Mucosa of descending colon (tissue), 3 donors: ENCODE results near the gene PGLYRP1. TPM values are rescaled to one million over a fixed set of nuclear protein-coding genes. Genes with fewer than 3 reads are reported as not detected.

Experiments
- ATAC-seq: fragments of 200-7000 bp; cut with Tn5 transposase; one replicate; pipeline ENCODE4 v1.9.1; 2020; ENCODE audit warnings: mild to moderate bottlenecking, moderate library complexity
- DNase-seq, 3 donors: peaks; one replicate each; pipeline ENCODE4 v3.0.0-alpha.2; 2020
- H3K36me3 ChIP-seq: fragments of 200-600 bp; one replicate; pipeline ENCODE4 v1.8.0; 2021; ENCODE audit warnings: low read depth, mild to moderate bottlenecking
- H3K4me1 ChIP-seq: fragments of 200-600 bp; one replicate; pipeline ENCODE4 v1.8.0; 2021; ENCODE audit warnings: low read depth, mild to moderate bottlenecking
- H3K4me3 ChIP-seq: fragments of 200-600 bp; one replicate; pipeline ENCODE4 v1.8.0; 2021; ENCODE audit warnings: mild to moderate bottlenecking
- H3K9me3 ChIP-seq: fragments of 200-600 bp; one replicate; pipeline ENCODE4 v1.8.0; 2021; ENCODE audit warnings: mild to moderate bottlenecking
- intact Hi-C, 2 donors: fragments of 100-400 bp; cut with DNase I in 1 of 2; cut with micrococcal nuclease in 1 of 2; formaldehyde crosslinking; loops; one replicate each; pipeline versions ENCODE4 v1.11.0 to v1.11.1; 2022; cut with DNase I, micrococcal nuclease
- total RNA-seq, 3 donors: library from RNA; stranded (reverse); fragmentation: NEBNext Ultra II Directional in 2 of 3; extraction: Animal tissue kit (Norgen Biotek cat#: 25700) in 2 of 3; gene quantifications; one replicate each; pipeline versions ENCODE4 v1.2.1 to v1.2.4, GENCODE V29; 2021 to 2023
- TF ChIP-seq, protein P1 (sequence below): fragments of 200-600 bp; IDR thresholded peaks from one replicate; pipeline ENCODE4 v1.8.0; 2022; ENCODE audit warnings: antibody characterized with exemption, mild to moderate bottlenecking
- donor health status: DM: no; HTN: no; CAD: no; lungs with moderate emphysema.
- donor health status: DM: no; HTN: no; CAD: no.
- donor health status: DM: no; HTN: yes; CAD: no.

Gene PGLYRP1
- total RNA-seq, 3 donors from 2014 or later, result not detected

DNA sequence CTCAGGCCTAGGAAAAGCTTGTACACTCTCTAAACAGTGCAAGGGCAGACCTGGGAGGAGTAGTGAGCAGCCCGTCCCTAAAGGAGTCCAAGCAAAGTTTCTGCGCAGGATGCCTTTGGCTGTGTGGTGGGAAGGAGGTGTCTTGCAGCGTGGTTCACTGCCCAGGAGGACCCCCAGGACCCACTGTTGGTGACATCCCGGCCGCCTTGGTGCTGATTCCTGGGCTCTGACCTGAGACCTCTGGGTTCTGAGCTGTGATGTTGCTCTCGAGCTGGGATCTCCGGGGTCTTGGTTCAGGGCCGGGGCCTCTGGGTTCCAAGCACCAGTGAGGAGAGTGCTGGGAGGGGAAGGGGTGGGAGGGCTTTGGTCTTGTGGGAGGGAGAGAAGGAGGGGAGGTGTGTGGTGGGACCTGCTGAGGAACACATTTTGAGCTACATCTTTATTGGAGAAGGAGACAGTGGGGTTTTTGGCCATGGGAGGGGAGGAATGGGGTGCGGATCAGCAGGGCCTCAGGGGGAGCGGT, 4.1 kb downstream of the PGLYRP1 start:
- Histone ChIP-seq H3K36me3 (no peaks in the 10 kb centered on the region), H3K4me1 (peaks cover 14% of the 10 kb centered on the region), H3K9me3 (no peaks in the 10 kb centered on the region), H3K4me3 (no peak overlapping the region)
- no peak for DNase-seq
- intact Hi-C loops, result no loop called here
- ATAC-seq, result no peak
- TF ChIP-seq, protein P1, sequence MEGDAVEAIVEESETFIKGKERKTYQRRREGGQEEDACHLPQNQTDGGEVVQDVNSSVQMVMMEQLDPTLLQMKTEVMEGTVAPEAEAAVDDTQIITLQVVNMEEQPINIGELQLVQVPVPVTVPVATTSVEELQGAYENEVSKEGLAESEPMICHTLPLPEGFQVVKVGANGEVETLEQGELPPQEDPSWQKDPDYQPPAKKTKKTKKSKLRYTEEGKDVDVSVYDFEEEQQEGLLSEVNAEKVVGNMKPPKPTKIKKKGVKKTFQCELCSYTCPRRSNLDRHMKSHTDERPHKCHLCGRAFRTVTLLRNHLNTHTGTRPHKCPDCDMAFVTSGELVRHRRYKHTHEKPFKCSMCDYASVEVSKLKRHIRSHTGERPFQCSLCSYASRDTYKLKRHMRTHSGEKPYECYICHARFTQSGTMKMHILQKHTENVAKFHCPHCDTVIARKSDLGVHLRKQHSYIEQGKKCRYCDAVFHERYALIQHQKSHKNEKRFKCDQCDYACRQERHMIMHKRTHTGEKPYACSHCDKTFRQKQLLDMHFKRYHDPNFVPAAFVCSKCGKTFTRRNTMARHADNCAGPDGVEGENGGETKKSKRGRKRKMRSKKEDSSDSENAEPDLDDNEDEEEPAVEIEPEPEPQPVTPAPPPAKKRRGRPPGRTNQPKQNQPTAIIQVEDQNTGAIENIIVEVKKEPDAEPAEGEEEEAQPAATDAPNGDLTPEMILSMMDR, result no peak

DNA sequence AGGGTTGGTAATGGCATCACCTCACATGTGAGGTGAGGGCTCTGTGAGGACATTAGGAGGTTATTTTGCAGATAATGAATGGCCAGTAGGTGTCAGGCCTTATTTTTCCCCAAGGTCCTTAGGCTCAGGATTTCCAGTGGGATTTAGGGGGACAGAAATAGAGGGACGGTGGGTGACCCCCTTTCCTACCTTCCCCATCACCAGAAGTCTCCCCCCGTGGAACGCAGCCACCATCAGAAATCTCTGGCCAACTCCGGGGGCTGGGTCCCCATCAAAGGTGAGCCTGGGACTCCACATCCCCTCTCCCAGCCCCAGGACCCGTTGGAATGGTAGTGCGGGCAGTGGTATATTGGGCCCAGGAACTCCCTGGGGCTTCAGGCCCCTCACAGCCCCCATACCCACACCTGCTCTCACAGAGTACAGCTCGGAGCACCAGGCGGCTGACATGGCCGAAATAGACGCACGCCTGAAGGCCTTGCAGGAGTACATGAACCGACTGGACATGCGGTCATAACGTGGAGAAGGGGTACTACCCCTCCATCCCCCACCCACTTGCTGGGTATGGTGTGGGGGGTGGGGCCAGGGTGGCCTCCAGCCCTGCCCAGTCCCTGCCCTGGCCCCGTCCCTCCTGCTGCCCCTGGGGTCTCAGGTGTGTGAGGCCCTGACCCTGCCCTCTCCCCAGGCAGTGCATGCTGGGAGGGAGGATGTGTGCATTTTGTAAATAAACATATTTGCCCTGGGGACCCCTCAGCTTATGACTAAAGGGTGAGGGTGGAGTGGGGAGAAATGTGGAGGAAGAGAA, 4.8 kb downstream of the PGLYRP1 start:
- DNase-seq, result no peak
- TF ChIP-seq, protein P1, result no peak

DNA sequence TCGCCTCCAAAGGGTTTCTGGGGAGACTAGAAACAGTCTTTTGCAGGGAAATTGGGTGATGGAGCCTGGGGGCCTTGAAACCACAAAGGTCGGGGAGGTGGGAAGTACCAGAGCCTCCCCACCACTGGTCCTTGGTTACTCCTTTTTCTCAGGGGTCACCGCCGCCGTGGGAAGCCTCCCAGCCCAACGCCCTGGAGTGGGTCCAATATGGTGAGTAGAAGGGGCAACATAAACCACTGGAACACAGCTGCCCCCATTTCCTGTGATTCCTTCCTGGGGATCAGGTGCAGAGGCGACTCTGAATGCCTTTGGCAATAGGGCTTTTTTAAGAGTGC, 5.8 kb downstream of the PGLYRP1 start:
- Histone ChIP-seq H3K4me1 (peaks cover 14% of the 10 kb centered on the region), H3K4me3 (no peak overlapping the region), H3K36me3 (no peaks in the 10 kb centered on the region), H3K9me3 (no peaks in the 10 kb centered on the region)
- TF ChIP-seq, protein P1, result no peak
- intact Hi-C loops, result no loop called here
- DNase-seq (peak in 1 of 3 donors; percentile 42), ATAC-seq (no peak)

More for the DNA sequence above, 4.8 kb downstream of the PGLYRP1 start:
- Histone ChIP-seq H3K36me3 (no peaks in the 10 kb centered on the region), H3K4me3 (no peak overlapping the region), H3K9me3 (no peaks in the 10 kb centered on the region), H3K4me1 (peaks cover 14% of the 10 kb centered on the region)
- intact Hi-C loops, result no loop called here
- ATAC-seq, result no peak

DNA sequence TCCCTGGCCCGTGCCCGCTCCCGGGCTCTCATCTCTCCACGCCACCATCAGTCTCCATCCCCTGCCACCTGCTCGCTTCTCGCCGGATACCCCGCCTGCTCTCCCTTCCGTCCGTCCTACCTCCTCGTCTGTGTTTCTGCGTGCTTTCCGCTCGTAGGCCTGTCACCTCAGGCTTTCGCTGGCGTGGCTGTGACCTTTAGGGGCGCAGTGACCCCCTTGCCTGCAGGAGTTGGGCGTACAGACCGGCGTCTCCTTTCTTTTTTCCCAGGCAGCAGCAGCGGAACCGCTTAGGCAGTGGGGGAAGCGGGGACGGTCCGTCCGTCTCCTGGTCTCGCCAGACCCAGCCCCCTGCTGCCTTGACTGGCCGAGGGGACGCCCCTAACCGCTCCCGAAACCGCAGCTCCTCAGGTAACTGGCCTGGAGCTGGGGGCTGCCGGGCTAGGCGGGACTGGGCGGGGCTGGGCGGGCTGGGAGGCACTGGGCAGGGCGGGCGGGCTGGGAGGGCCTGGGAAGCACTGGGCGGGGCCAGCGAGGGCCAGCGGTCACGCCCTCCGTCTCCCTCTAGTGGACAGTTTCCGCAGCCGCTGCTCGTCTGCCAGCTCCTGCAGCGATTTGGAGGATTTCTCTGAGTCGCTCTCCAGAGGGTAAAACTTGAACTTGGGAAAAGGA, 6.3 kb downstream of the PGLYRP1 start:
- H3K4me3 ChIP-seq, result no peak overlapping the region
- H3K36me3 ChIP-seq, result no peaks in the 10 kb centered on the region
- TF ChIP-seq, protein P1, result peak; percentile 95
- peaks cover 14% of the 10 kb centered on the region for H3K4me1 ChIP-seq
- H3K9me3 ChIP-seq, result no peaks in the 10 kb centered on the region
- peak; percentile 85 for ATAC-seq
- DNase-seq, result peak; percentile 84 to 90 (median 88)
- intact Hi-C loops, result no loop called here

DNA sequence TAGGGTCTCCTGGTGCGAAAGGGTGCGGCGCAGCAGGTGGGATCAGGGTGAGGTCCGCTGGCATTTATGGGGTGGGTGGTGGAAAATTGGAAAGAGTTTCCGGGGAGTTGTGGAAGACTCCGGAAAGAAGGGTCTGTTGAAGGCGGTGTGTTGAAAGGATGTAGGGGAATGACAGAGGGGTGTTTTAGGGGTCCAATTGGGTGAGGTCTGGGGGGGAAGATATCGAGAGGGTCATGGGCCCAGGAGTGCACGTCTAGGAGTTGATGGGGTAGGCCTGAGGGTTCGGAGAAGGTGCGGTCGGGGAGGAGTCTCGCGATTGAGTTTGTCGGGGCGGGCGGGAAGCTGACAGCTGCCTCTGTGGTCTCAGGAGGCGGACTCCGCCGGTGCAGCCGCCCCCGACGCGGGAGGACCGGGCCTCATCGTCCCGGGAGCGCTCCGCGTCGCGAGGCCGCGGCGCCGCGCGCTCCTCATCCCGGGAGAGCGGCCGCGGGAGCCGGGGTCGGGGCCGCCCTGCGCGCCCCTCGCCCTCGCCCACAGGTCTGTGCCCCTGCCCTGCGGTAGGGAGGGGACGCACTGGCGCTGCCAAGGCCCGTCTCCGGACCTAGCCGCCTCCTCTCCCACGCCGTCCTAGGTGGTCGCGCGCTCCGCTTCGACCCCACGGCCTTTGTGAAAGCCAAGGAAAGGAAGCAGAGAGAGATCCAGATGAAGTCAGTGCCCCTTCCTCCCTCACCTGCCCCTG, 7.0 kb downstream of the PGLYRP1 start:
- ATAC-seq, result peak; percentile 21
- intact Hi-C loops, result no loop called here
- Histone ChIP-seq H3K36me3 (no peaks in the 10 kb centered on the region), H3K9me3 (no peaks in the 10 kb centered on the region), H3K4me1 (peaks cover 14% of the 10 kb centered on the region), H3K4me3 (no peak overlapping the region)
- TF ChIP-seq, protein P1, result no peak
- DNase-seq, result peak in 2 of 3 donors; percentile 51 to 65
